Measurements from ENCODE around the gene SEMA5A. TPM values are rescaled to one million over a fixed set of nuclear protein-coding genes. Genes with fewer than 3 reads are reported as not detected.

SEMA5A gene
- total RNA-seq, 1 donor from 2014 or later, result 1.6 TPM

DNA sequence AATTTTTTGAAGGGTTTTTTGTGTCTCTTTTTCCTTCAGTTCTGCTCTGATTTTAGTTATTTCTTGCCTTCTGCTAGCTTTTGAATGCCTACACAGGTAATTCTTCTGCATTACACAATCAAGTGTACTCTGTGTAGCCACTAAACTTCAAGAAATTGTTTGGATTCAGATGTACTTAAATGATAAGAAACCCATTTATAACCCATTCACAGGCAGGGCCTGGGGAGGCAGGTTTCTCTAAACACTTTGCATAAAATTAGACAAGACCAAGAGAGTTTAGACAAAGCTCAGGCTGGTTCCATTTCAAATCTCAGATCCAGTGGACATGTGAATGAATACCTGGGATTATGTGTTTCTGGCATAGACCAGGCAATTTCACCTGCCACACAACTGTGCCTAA is 41.3 kb upstream of the SEMA5A start:
- FAIRE-seq (no peak), DNase-seq (ENCODE audit: low read depth) (no peak)
- TF ChIP-seq, protein P1, sequence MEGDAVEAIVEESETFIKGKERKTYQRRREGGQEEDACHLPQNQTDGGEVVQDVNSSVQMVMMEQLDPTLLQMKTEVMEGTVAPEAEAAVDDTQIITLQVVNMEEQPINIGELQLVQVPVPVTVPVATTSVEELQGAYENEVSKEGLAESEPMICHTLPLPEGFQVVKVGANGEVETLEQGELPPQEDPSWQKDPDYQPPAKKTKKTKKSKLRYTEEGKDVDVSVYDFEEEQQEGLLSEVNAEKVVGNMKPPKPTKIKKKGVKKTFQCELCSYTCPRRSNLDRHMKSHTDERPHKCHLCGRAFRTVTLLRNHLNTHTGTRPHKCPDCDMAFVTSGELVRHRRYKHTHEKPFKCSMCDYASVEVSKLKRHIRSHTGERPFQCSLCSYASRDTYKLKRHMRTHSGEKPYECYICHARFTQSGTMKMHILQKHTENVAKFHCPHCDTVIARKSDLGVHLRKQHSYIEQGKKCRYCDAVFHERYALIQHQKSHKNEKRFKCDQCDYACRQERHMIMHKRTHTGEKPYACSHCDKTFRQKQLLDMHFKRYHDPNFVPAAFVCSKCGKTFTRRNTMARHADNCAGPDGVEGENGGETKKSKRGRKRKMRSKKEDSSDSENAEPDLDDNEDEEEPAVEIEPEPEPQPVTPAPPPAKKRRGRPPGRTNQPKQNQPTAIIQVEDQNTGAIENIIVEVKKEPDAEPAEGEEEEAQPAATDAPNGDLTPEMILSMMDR (IDR thresholded peaks at IDR 0.05; ENCODE audit: insufficient read depth, low read length, severe bottlenecking), result no peak
- Histone ChIP-seq H3K36me3 (ENCODE audit: control insufficient read depth, insufficient read depth, low read length) (no peaks in the 10 kb centered on the region), H3K4me3 (ENCODE audit: low read depth, low read length) (no peak overlapping the region), H3K27me3 (ENCODE audit: control insufficient read depth, insufficient read depth, low read length) (no peaks in the 10 kb centered on the region)

- Histone ChIP-seq H3K4me3 (ENCODE audit: low read depth, low read length) (no peak overlapping the region), H3K36me3 (ENCODE audit: control insufficient read depth, insufficient read depth, low read length) (no peaks in the 10 kb centered on the region), H3K27me3 (ENCODE audit: control insufficient read depth, insufficient read depth, low read length) (no peaks in the 10 kb centered on the region)
- DNase-seq (ENCODE audit: low read depth), result no peak
- TF ChIP-seq, protein P1 (IDR thresholded peaks at IDR 0.05; ENCODE audit: insufficient read depth, low read length, severe bottlenecking), result no peak
- FAIRE-seq, result no peak
These were observed 36.5 kb upstream of the SEMA5A start for GRCh38 chr5:9582406-9582805.

DNA sequence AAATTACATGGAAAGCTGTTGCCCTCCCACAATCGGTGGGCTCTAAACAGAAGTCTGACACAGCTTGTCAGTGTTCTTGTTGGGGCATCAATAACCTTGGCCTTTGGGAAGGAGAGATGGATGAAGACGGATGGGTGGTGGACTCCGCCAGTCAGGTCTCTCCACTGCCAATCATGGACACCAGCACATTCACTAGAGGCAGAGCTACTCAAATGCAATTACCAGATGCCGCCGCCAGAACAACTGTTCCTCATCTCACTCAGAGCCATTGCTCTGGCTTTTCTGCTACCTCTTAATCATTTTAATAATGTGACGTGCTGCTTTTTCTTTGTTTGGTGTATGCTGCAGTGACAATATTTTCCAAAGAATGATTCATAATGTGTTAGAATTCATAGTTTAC is 27.9 kb upstream of the SEMA5A start:
- DNase-seq (ENCODE audit: low read depth), result no peak
- TF ChIP-seq, protein P1 (IDR thresholded peaks at IDR 0.05; ENCODE audit: insufficient read depth, low read length, severe bottlenecking), result no peak
- no peak for FAIRE-seq
- no peak overlapping the region for H3K4me3 ChIP-seq (ENCODE audit: low read depth, low read length)
- no peaks in the 10 kb centered on the region for H3K27me3 ChIP-seq (ENCODE audit: control insufficient read depth, insufficient read depth, low read length)
- no peaks in the 10 kb centered on the region for H3K36me3 ChIP-seq (ENCODE audit: control insufficient read depth, insufficient read depth, low read length)

DNA sequence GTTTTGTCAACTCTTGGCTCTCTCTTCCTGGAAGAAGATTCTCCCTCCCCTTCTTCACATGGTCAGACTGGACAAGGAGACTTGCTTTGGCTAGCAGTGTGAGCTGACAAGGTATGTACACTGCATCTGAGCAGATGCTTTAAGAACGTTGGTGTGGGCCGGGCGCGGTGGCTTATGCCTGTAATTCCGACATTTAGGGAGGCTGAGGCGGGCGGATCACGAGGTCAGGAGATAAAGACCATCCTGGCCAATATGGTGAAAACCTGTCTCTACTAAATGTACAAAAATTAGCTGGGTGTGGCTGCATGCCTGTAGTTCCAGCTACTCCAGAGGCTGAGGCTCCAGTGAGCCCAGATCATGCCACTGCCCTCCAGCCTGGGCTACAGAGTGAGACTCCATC is 26.4 kb upstream of the SEMA5A start:
- DNase-seq (ENCODE audit: low read depth), result no peak
- no peak for FAIRE-seq
- Histone ChIP-seq H3K4me3 (ENCODE audit: low read depth, low read length) (no peak overlapping the region), H3K36me3 (ENCODE audit: control insufficient read depth, insufficient read depth, low read length) (no peaks in the 10 kb centered on the region), H3K27me3 (ENCODE audit: control insufficient read depth, insufficient read depth, low read length) (no peaks in the 10 kb centered on the region)
- TF ChIP-seq, protein P1 (IDR thresholded peaks at IDR 0.05; ENCODE audit: insufficient read depth, low read length, severe bottlenecking), result no peak

GRCh38 chr5:9570876-9571275 is 25.0 kb upstream of the SEMA5A start:
- FAIRE-seq, result no peak
- TF ChIP-seq, protein P1 (IDR thresholded peaks at IDR 0.05; ENCODE audit: insufficient read depth, low read length, severe bottlenecking), result no peak
- H3K36me3 ChIP-seq (ENCODE audit: control insufficient read depth, insufficient read depth, low read length), result no peaks in the 10 kb centered on the region
- H3K27me3 ChIP-seq (ENCODE audit: control insufficient read depth, insufficient read depth, low read length), result no peaks in the 10 kb centered on the region
- H3K4me3 ChIP-seq (ENCODE audit: low read depth, low read length), result no peak overlapping the region
- no peak for DNase-seq (ENCODE audit: low read depth)

DNA sequence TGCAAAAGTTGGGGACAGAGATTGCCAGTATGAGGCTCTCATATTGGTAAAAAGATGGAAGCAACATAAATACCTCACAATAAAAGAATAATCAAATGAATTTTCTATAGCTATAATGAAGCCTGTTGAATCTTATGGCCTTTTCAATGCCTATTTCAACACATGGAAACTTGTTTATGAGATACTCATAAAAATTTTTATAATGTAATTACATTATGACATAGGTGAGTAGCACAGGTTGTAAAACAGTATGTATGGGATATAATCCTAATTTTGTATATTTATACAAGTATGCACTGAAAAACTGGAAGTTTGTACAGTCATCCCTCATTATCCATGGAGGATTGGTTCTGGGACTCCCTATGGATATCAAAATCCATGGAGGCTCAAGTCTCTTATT is 21.2 kb upstream of the SEMA5A start:
- no peak for DNase-seq (ENCODE audit: low read depth)
- TF ChIP-seq, protein P1 (IDR thresholded peaks at IDR 0.05; ENCODE audit: insufficient read depth, low read length, severe bottlenecking), result no peak
- no peaks in the 10 kb centered on the region for H3K36me3 ChIP-seq (ENCODE audit: control insufficient read depth, insufficient read depth, low read length)
- no peaks in the 10 kb centered on the region for H3K27me3 ChIP-seq (ENCODE audit: control insufficient read depth, insufficient read depth, low read length)
- no peak overlapping the region for H3K4me3 ChIP-seq (ENCODE audit: low read depth, low read length)
- FAIRE-seq, result no peak

Data from bronchial epithelial cell (primary cell).